ENCODE data around the gene RIPPLY3. TPM values are rescaled to one million over a fixed set of nuclear protein-coding genes. Genes with fewer than 3 reads are reported as not detected.

RIPPLY3 gene
- total and polyA plus RNA-seq, 2 of the 13 experiments (the other 11 are each of a cell fraction or from before 2014, with no cell fraction given): 0.09 to 2.9 TPM

DNA sequence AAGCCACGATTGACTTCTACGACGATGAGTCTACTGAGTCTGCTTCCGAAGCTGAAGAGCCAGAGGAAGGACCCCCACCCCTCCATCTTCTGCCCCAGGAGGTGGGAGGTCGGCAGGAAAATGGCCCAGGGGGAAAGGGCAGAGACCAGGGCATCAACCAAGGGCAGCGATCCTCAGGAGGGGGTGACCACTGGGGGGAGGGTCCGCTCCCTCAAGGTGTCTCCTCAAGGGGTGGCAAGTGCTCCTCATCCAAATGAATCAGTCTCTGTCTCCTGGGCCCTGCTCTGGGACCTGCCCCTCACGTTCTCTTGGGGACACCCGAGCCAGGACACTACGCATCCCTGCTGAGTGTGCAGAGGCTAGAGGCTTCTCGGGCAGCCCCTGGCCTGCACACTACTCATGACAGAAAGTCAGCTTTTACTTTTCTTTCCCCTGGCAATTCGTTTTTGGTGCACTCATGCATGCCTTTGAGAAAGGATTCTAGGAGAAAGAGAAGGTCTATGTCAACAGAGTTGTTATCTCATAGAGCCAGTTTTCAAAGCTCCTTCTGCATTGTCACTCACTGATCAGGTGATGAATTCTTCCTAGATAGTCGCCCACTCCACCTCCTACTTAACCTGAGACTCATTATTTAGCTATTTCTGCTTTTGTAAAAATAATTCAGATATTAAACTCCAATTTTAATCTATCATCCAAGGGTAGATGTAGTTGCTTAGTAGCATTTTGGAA lies 11.6 kb downstream of the RIPPLY3 start:
- Histone ChIP-seq H3K9ac (ENCODE audit: insufficient read depth, low read depth, low read length) (no peak overlapping the region), H3K4me2 (ENCODE audit: low read depth, low read length) (no peak overlapping the region), H4K20me1 (ENCODE audit: insufficient read depth, low read length) (no peaks in the 10 kb centered on the region), H3K79me2 (ENCODE audit: insufficient read depth, low read length) (no peaks in the 10 kb centered on the region), H3K4me3 (replicated peaks in 1 of 3; ENCODE audit: insufficient read depth in 1 of 3, low read depth in 2 of 3, low read length in 3 of 3) (no peak overlapping the region), H3K27me3 (ENCODE audit: control insufficient read depth in 1 of 2, insufficient read depth in 2 of 2, low read length in 2 of 2) (no peaks in the 10 kb centered on the region), H2AFZ (ENCODE audit: low read length) (no peak overlapping the region), H3K9me3 (ENCODE audit: low read length) (no peaks in the 10 kb centered on the region), H3K27ac (ENCODE audit: extremely low read length, insufficient read depth, low read length) (no peak overlapping the region), H3K4me1 (ENCODE audit: insufficient read depth, low read length) (no peaks in the 10 kb centered on the region), H3K36me3 (replicated peaks in 1 of 2; ENCODE audit: control insufficient read depth in 1 of 2, insufficient read depth in 2 of 2, low read length in 2 of 2) (no peaks in the 10 kb centered on the region)
- ChIA-PET CTCF (ENCODE audit: low intra/inter-chr PET ratio, low total read pairs) (no interaction called here), POLR2A (no interaction called here)
- in situ Hi-C loops (cut with HindIII; ENCODE audit: extremely low pct_ligation_motif_present, low pct_unique_long_range_greater_than_20kb): no loop called here
- ATAC-seq (no peak), DNase-seq (ENCODE audit: low spot score) (no peak), FAIRE-seq (no peak)
- WGBS (ENCODE audit: low lambda C conversion rate): 62% methylated on average over 11 of the region's 13 CpGs
- intact Hi-C loops (cut with micrococcal nuclease; ENCODE audit: unreplicated experiment): no loop called here
- BruUV-seq (replicated peaks): no TSS peak
- no peak for TF ChIP-seq ZNF317 (CRISPR knock-in tag; IDR thresholded peaks at IDR 0.05)
- no peak for TF ChIP-seq REXO4 (CRISPR knock-in tag; IDR thresholded peaks at IDR 0.05; ENCODE audit: borderline replicate concordance)
- TF ChIP-seq, protein P1, sequence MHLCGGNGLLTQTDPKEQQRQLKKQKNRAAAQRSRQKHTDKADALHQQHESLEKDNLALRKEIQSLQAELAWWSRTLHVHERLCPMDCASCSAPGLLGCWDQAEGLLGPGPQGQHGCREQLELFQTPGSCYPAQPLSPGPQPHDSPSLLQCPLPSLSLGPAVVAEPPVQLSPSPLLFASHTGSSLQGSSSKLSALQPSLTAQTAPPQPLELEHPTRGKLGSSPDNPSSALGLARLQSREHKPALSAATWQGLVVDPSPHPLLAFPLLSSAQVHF (CRISPR knock-in tag; IDR thresholded peaks at IDR 0.05): no peak
- no peak for TF ChIP-seq ATRX (CRISPR knock-in tag; IDR thresholded peaks at IDR 0.05; ENCODE audit: borderline replicate concordance)
- no peak for TF ChIP-seq FOSL2 (CRISPR knock-in tag; IDR thresholded peaks at IDR 0.05)
- no peak for TF ChIP-seq SMAD3 (CRISPR knock-in tag; IDR thresholded peaks at IDR 0.05)
- no peak for TF ChIP-seq HNRNPUL1 (IDR thresholded peaks at IDR 0.05; ENCODE audit: low read depth, low read length)
- TF ChIP-seq ZNF652 (CRISPR knock-in tag; IDR thresholded peaks at IDR 0.05; ENCODE audit: borderline replicate concordance, low read depth): no peak
- no peak for TF ChIP-seq ZNF549 (CRISPR knock-in tag; IDR thresholded peaks at IDR 0.05)
- TF ChIP-seq ZSCAN29 (CRISPR knock-in tag; conservative IDR thresholded peaks at IDR 0.05): no peak
- TF ChIP-seq NPAS2 (CRISPR knock-in tag; IDR thresholded peaks at IDR 0.05; ENCODE audit: borderline replicate concordance): no peak
- TF ChIP-seq ZBTB37 (CRISPR knock-in tag; IDR thresholded peaks at IDR 0.05): no peak
- TF ChIP-seq ZNF737 (CRISPR knock-in tag; IDR thresholded peaks at IDR 0.05; ENCODE audit: borderline replicate concordance): no peak
- TF ChIP-seq PRDM10 (CRISPR knock-in tag; IDR thresholded peaks at IDR 0.05; ENCODE audit: low read depth): no peak
- no peak for TF ChIP-seq MTF2 (CRISPR knock-in tag; IDR thresholded peaks at IDR 0.05; ENCODE audit: borderline replicate concordance)
- TF ChIP-seq, protein P2, sequence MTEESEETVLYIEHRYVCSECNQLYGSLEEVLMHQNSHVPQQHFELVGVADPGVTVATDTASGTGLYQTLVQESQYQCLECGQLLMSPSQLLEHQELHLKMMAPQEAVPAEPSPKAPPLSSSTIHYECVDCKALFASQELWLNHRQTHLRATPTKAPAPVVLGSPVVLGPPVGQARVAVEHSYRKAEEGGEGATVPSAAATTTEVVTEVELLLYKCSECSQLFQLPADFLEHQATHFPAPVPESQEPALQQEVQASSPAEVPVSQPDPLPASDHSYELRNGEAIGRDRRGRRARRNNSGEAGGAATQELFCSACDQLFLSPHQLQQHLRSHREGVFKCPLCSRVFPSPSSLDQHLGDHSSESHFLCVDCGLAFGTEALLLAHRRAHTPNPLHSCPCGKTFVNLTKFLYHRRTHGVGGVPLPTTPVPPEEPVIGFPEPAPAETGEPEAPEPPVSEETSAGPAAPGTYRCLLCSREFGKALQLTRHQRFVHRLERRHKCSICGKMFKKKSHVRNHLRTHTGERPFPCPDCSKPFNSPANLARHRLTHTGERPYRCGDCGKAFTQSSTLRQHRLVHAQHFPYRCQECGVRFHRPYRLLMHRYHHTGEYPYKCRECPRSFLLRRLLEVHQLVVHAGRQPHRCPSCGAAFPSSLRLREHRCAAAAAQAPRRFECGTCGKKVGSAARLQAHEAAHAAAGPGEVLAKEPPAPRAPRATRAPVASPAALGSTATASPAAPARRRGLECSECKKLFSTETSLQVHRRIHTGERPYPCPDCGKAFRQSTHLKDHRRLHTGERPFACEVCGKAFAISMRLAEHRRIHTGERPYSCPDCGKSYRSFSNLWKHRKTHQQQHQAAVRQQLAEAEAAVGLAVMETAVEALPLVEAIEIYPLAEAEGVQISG (CRISPR knock-in tag; IDR thresholded peaks at IDR 0.05): no peak
- no peak for TF ChIP-seq DMAP1 (CRISPR knock-in tag; IDR thresholded peaks at IDR 0.05)

Data from HepG2 (cell line).